Fibroblast of lung (primary cell): Measurements from ENCODE around the gene TMEM62. TPM values are rescaled to one million over a fixed set of nuclear protein-coding genes. Genes with fewer than 3 reads are reported as not detected.

Source experiments
- DNase-seq, 2 donors: peaks; one replicate each; pipeline versions ENCODE4 v3.0.0 to v3.0.0-alpha.2; 2010; ENCODE audit warnings: low read depth in 2 of 2
- H2AFZ ChIP-seq: 2 replicates; pipeline ENCODE4 v1.5.1; 2012; ENCODE audit warnings: low read length, control low read depth, inconsistent platforms
- H3K27ac ChIP-seq: 2 replicates; pipeline ENCODE4 v1.5.1; 2011; ENCODE audit warnings: low read length, control low read depth; ENCODE audit not compliant: insufficient read depth
- H3K27me3 ChIP-seq: 2 replicates; pipeline ENCODE4 v1.5.1; 2011; ENCODE audit warnings: mild to moderate bottlenecking, low read length; ENCODE audit not compliant: control insufficient read depth, insufficient read depth
- H3K36me3 ChIP-seq: 2 replicates; pipeline ENCODE4 v1.5.1; 2011; ENCODE audit warnings: low read length; ENCODE audit not compliant: control insufficient read depth, insufficient read depth
- H3K4me1 ChIP-seq: 2 replicates; pipeline ENCODE4 v1.5.1; 2011; ENCODE audit warnings: low read length; ENCODE audit not compliant: control insufficient read depth, insufficient read depth; ENCODE audit errors: extremely low read depth
- H3K4me2 ChIP-seq: 2 replicates; pipeline ENCODE4 v1.5.1; 2011; ENCODE audit warnings: low read length, control low read depth; ENCODE audit not compliant: insufficient read depth; ENCODE audit errors: extremely low read depth
- H3K4me3 ChIP-seq, 4 experiments: fragments of 200-600 bp in 1 of 4; sonication (generic) in 1 of 4; replicated peaks in 1 of 4; 2 replicates each; pipeline ENCODE4 v1.5.1; 2011 to 2016; ENCODE audit warnings: low read length in 4 of 4, low read depth in 3 of 4, mild to moderate bottlenecking in 3 of 4, control low read depth in 2 of 4, inconsistent platforms in 1 of 4, mixed read lengths in 1 of 4; ENCODE audit not compliant: insufficient read depth in 1 of 4; ENCODE audit errors: control extremely low read depth in 1 of 4
- H3K79me2 ChIP-seq: 2 replicates; pipeline ENCODE4 v1.5.1; 2012; ENCODE audit warnings: mild to moderate bottlenecking, low read length, inconsistent platforms; ENCODE audit not compliant: control insufficient read depth, insufficient read depth
- H3K9ac ChIP-seq: 2 replicates; pipeline ENCODE4 v1.5.1; 2011; ENCODE audit warnings: mild to moderate bottlenecking, low read length, control low read depth; ENCODE audit not compliant: insufficient read depth
- H3K9me3 ChIP-seq: 2 replicates; pipeline ENCODE4 v1.5.1; 2012; ENCODE audit warnings: low read depth, low read length; ENCODE audit not compliant: control insufficient read depth, insufficient read depth
- H4K20me1 ChIP-seq: 2 replicates; pipeline ENCODE4 v1.5.1; 2011; ENCODE audit warnings: low read length; ENCODE audit not compliant: control insufficient read depth, insufficient read depth; ENCODE audit errors: extremely low read depth
- EZH2 ChIP-seq: IDR thresholded peaks from 2 replicates; pipeline ENCODE4 v1.5.1; 2012; ENCODE audit warnings: low read length, control low read depth, mild to moderate bottlenecking; ENCODE audit errors: missing control alignments
- polyA plus RNA-seq, 2 donors: library from polyadenylated mRNA; depleted of rRNA in 1 of 2; stranded (reverse) in 1 of 2; unstranded in 1 of 2; fragments of >200 nt; gene quantifications; 2 replicates each; pipeline ENCODE4 v1.2.1, GENCODE V29; 2011 to 2012; ENCODE audit warnings: missing spikeins in 1 of 2
- total RNA-seq: library from RNA; depleted of rRNA; stranded (reverse); fragments of >200 nt; gene quantifications from 2 replicates; pipeline ENCODE4 v1.2.1, GENCODE V29; 2014
- TF ChIP-seq, protein P1 (sequence below), 2 donors: IDR thresholded peaks in 1 of 2; conservative IDR thresholded peaks in 1 of 2; 1 replicate in 1 of 2; 2 replicates in 1 of 2; pipeline ENCODE4 v1.5.1; 2011 to 2012; ENCODE audit warnings: low read length in 2 of 2, control low read depth in 1 of 2, inconsistent platforms in 1 of 2, low read depth in 1 of 2, mild to moderate bottlenecking in 1 of 2

The TMEM62 gene
- total and polyA plus RNA-seq, 2 donors (not counting 1 experiment from before 2014, with no cell fraction given), result 10.7 to 20.8 TPM

DNA sequence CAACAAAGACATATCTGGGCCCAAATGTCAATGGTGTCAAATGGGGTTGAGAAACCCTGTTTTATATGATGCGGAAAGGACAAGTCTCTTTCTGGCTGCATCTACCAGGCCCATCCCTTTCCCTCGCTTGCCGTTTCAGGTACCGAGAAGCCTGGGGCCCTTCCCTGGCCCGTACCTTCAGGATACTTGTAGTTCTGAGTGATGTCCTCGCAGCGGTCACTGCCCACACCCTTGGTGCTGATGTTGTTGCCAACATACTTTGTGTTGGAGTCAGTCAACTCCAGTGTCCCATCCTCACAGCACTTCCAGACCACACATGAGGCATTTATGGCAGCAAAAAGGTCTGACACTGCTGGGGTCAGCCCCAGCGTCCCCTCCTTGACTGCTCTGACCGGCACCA lies 73.6 kb downstream of the TMEM62 start:
- Histone ChIP-seq H3K36me3 (no peaks in the 10 kb centered on the region), H3K79me2 (no peaks in the 10 kb centered on the region), H3K9me3 (no peaks in the 10 kb centered on the region), H3K4me1 (no peaks in the 10 kb centered on the region), H4K20me1 (no peaks in the 10 kb centered on the region), H3K27ac (no peak overlapping the region), H3K9ac (no peak overlapping the region), H2AFZ (no peak overlapping the region), H3K27me3 (peaks cover 17% of the 10 kb centered on the region), H3K4me3 (no peak overlapping the region), H3K4me2 (no peak overlapping the region)
- no peak for DNase-seq
- TF ChIP-seq, protein P1, sequence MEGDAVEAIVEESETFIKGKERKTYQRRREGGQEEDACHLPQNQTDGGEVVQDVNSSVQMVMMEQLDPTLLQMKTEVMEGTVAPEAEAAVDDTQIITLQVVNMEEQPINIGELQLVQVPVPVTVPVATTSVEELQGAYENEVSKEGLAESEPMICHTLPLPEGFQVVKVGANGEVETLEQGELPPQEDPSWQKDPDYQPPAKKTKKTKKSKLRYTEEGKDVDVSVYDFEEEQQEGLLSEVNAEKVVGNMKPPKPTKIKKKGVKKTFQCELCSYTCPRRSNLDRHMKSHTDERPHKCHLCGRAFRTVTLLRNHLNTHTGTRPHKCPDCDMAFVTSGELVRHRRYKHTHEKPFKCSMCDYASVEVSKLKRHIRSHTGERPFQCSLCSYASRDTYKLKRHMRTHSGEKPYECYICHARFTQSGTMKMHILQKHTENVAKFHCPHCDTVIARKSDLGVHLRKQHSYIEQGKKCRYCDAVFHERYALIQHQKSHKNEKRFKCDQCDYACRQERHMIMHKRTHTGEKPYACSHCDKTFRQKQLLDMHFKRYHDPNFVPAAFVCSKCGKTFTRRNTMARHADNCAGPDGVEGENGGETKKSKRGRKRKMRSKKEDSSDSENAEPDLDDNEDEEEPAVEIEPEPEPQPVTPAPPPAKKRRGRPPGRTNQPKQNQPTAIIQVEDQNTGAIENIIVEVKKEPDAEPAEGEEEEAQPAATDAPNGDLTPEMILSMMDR (conservative IDR thresholded peaks at IDR 0.05 in 1 of 2, IDR thresholded peaks at IDR 0.05 in 1 of 2; ENCODE audit: low read depth in 1 of 2, low read length in 2 of 2), result no peak
- TF ChIP-seq EZH2, result no peak

DNA sequence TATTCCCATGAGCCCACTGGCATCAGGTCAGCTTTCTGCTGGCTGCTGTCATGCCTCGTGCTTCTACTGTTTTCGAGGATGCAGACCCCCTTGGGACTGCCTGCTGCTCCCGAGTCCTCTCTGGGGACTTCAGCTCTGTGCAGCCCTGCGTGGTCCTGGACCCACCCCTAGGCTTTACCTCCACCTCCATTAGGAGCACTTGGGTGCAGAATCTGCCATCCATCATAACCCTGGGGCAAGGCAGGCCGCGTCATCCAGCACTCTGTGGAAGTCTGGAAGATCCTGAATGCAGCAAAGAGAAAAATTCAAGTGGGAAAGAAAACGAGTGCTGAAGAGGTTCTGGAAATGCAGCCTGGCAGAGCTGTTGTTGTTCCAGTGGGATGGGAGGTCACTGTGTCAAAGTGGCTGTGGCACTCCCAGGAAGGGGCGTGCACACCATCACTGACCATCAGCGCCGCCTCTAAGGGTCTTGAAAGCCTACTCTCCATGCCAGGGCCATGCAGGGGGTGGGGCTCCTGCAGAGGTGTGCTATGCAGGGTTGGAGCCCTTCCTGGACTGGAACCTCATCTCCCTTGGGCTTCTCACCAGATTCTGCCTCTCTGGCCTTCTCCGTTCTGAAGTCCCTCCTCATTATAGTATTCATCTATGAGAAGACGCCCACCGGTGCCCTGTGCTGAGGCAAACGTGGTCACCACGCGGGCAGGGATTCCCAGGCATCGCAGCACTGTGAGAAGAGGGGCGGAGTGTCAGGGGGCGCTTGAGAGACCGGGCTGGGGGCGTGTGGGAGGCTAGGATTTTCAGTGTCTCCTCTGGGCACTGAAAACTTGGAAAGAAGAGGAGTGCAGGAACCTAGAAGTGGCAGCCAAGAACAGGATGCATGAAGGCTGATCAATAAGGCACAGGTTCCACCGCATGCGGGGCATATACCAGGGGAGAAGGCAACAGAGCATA lies 74.9 kb downstream of the TMEM62 start:
- no peak overlapping the region for H3K4me3 ChIP-seq
- no peaks in the 10 kb centered on the region for H3K9me3 ChIP-seq
- no peak overlapping the region for H3K27ac ChIP-seq
- TF ChIP-seq, protein P1 (conservative IDR thresholded peaks at IDR 0.05 in 1 of 2, IDR thresholded peaks at IDR 0.05 in 1 of 2; ENCODE audit: low read depth in 1 of 2, low read length in 2 of 2), result no peak
- no peak for TF ChIP-seq EZH2
- no peaks in the 10 kb centered on the region for H3K4me1 ChIP-seq
- no peak overlapping the region for H3K4me2 ChIP-seq
- H4K20me1 ChIP-seq, result no peaks in the 10 kb centered on the region
- H3K9ac ChIP-seq, result no peak overlapping the region
- H3K79me2 ChIP-seq, result no peaks in the 10 kb centered on the region
- H3K36me3 ChIP-seq, result no peaks in the 10 kb centered on the region
- no peak for DNase-seq
- peaks cover 17% of the 10 kb centered on the region for H3K27me3 ChIP-seq
- no peak overlapping the region for H2AFZ ChIP-seq

DNA sequence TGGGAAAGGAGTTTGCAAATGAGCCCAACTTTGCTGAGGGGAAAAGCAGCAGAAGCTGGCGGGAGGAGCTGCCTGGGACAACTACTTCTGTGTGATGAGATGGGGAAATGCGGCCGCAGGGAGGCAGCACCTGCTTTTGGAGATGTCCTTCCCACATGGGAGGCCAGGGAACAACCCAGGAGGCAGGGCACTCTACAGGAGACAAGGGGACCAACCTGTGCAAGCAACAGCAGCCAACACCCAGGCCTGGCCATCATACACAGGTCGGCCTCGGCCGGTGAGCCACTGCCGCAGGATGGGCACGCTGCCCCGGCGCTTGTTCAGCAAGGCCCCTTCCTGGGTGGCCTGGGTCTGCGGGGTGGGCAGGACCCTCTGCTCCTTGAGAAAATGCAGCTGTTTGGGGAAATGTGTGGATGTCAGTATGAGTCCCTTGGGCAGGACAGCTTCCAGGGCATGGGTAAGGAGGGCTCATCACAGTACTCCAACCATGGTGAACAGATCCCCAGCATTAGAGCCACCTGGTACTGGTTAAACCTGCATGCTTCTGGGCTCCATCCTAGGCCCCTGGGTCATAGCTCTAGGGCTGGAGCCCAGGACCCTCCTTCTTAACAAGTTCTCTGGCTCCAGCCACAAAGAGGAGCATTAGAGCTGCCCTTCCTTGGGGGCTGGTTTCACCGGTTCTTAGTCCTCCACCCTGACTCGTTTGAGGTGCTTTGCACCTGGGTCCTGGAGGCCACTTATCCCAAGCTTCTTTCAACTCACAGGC lies 75.9 kb downstream of the TMEM62 start:
- no peak overlapping the region for H3K9ac ChIP-seq
- H4K20me1 ChIP-seq, result no peaks in the 10 kb centered on the region
- H3K4me2 ChIP-seq, result no peak overlapping the region
- no peak for DNase-seq
- H3K79me2 ChIP-seq, result no peaks in the 10 kb centered on the region
- no peak overlapping the region for H3K27ac ChIP-seq
- no peaks in the 10 kb centered on the region for H3K9me3 ChIP-seq
- peaks cover 17% of the 10 kb centered on the region for H3K27me3 ChIP-seq
- no peaks in the 10 kb centered on the region for H3K36me3 ChIP-seq
- no peak overlapping the region for H3K4me3 ChIP-seq
- TF ChIP-seq, protein P1 (conservative IDR thresholded peaks at IDR 0.05 in 1 of 2, IDR thresholded peaks at IDR 0.05 in 1 of 2; ENCODE audit: low read depth in 1 of 2, low read length in 2 of 2), result no peak
- TF ChIP-seq EZH2, result no peak
- H3K4me1 ChIP-seq, result no peaks in the 10 kb centered on the region
- H2AFZ ChIP-seq, result no peak overlapping the region
